GM18511 (cell line): ENCODE measurements around the gene DLG1.
"Not testable (repeated sequence)": the region's sequence is repeated elsewhere in the genome, so short reads cannot be mapped to it uniquely, and the experiment has no call there.

Experiments
- ATAC-seq: cut with Tn5 transposase; IDR thresholded peaks from one replicate; pipeline ENCODE4 v1.9.1; 2021; ENCODE audit warnings: mild to moderate bottlenecking, moderate library complexity; ENCODE audit not compliant: unreplicated experiment

The DLG1 gene

GRCh38 chr3:197216914-197217313 lies 81.5 kb downstream of the DLG1 start:
- ATAC-seq = no peak

GRCh38 chr3:197216169-197216860 lies 82.1 kb downstream of the DLG1 start:
- ATAC-seq = no peak

DNA sequence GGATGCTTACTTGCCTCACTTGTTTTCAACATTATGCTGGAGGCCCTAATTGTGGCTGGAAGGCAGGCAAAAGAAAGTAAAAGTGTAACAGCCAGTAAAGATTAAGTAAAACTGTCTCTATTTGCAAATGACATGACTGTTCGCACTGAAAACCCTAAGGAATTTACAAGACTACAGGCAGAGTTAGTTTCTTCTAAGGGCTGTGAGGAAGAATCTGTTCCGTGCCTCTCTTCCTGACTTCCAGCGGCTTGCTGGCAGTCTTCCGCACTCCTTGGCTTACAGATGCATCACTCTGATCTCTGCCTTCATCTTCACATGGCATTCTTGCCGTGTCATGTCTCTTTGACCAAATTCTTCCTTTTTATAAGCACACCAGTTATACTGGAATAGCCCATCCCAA lies 86.1 kb downstream of the DLG1 start:
- ATAC-seq = no peak

- not testable (repeated sequence) for ATAC-seq
Measured at GRCh38 chr3:197211698-197212097, 86.7 kb downstream of the DLG1 start.

DNA sequence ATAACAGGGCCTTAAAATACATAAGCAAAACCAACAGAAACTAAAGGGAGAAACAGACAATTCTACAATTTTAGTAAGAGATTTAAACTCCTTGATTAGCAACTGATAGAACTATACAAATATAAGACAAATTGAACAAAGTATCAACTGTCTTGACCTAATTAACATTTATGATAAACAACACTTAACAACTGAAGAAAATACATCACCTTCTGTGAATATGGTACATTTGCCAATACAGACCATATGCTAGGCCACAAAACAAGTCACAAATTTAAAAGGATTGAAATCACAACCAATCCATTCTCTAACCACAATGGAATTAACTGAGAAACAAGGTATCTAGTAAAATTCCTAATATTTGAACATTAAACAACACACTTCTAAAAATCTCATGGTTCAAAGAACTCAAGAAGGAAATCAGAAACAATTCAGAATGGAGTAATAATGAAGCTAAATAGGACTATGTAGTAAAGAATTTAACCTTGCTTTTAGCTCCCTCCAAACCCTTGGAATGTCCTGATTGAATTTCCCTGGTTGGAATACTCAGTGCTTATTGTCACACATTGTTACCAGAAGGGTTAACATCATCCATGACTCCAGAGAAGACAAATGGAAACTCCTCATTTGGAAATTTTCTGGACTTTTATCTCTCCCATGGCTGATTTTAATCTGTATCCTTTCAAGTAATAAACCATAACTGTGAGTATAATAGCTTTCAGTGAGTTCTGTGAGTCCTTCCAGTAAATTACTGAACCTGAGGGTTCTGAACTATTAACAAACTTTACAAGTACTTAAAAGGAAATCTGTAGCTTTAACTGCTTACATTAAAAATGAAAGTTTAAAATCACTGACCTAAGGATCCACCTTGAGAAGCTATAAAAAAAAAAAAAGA lies 88.8 kb downstream of the DLG1 start:
- ATAC-seq = no peak

GRCh38 chr3:197206913-197207312 lies 91.5 kb downstream of the DLG1 start:
- no peak for ATAC-seq

GRCh38 chr3:197205675-197206074 lies 92.7 kb downstream of the DLG1 start:
- no peak for ATAC-seq

DNA sequence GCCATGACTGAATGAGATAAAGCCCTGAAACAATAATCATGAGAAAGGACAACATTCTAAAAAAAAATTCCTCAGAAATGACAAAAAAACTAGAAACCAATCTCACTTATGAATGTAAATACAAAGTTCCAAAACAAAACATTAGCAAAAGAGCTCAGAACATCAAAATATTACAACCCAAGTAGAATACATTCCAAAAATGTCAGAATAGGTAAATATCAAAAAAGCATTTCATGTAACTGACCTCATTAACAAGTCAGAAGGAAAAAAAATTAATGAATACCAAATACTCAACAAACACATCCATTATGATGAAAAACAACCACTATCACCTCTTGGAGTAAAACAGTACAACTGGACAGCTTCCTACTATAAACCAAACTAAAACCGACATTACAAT lies 93.1 kb downstream of the DLG1 start:
- no peak for ATAC-seq

DNA sequence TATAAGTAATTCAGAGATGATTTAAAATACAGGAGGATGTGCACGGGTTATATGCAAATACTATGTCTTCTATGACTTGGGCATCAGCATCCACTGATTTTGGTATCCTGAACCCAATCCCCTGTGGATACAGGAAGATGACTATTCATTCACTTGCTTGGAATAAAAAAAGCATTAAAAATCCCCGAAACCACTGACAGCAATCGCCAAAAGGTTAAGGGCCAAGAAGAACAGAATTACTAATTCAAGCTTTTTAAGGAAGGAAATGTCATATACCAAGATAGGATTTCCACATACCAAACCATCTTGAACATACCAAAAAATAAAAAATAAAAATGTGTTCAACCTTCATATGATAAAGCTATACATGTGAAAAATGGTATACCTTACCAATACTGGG lies 93.7 kb downstream of the DLG1 start:
- no peak for ATAC-seq

DNA sequence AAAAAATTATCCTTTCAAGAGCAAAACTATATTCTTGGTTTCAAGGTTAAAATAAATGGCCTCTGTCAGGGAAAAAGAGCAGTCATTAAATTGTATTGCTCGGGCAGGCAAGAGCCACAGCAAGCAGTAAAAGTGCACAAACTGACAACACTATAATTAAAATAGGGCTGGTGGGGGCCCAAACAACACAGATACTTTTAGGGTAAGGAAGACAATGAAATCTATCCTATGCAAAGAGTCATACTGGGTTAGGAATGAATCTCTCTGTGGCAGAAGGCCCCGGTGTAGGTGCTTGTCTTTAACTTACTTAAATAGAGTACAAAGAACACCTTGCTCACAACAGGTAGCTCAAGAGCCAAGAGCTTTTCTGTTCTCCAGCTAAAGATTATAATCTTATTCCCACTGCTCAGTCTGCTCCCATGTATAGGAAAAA lies 94.7 kb downstream of the DLG1 start:
- no peak for ATAC-seq

GRCh38 chr3:197202694-197203093 lies 95.7 kb downstream of the DLG1 start:
- no peak for ATAC-seq

- no peak for ATAC-seq
Measured at GRCh38 chr3:197201791-197202452, 96.5 kb downstream of the DLG1 start.

DNA sequence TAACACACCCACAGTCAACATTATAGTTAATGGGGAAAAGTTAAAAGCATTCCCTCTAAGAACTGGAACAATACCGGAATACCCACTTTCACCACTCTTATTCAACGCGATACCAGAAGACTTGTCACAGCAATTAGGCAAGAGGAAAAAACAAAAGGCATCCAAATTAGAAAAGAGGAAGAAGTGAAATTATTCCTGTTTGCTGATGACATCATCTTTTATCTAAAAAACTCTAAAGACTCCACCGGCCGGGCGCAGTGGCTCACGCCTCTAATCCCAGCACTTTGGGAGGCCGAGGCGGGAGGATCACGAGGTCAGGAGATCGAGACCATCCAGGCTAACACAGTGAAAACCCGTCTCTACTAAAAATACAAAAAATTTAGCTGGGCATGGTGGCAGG lies 97.6 kb downstream of the DLG1 start:
- not testable (repeated sequence) for ATAC-seq

- no peak for ATAC-seq
Measured at GRCh38 chr3:197197334-197197733, 101.1 kb downstream of the DLG1 start.

- ATAC-seq = no peak
Measured at GRCh38 chr3:197196192-197196591, 102.2 kb downstream of the DLG1 start.

GRCh38 chr3:197195326-197195725 lies 103.1 kb downstream of the DLG1 start:
- ATAC-seq = no peak

GRCh38 chr3:197193759-197194158 lies 104.7 kb downstream of the DLG1 start:
- ATAC-seq = not testable (repeated sequence)

- ATAC-seq = no peak
Measured at GRCh38 chr3:197191897-197192296, 106.5 kb downstream of the DLG1 start.

DNA sequence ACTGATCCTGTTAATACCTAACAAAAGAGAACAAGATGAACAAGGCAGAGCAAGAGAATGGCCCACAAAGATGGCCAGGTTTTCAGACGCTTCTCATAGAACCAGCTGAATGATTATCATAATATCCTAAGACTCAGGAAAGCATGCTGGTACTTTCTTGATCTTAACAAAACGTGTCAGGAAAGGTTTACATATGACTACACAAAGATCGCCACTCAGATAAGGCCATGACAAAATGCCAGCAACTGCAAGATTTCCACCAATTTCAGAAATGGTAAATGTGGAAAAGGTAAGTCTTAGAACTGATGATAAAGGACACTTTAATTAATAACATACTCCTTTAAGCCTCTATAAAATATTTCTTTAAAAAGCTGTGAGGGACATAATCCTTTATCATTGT lies 108.8 kb downstream of the DLG1 start:
- no peak for ATAC-seq

- ATAC-seq = no peak
Measured at GRCh38 chr3:197188963-197189362, 109.4 kb downstream of the DLG1 start.

DNA sequence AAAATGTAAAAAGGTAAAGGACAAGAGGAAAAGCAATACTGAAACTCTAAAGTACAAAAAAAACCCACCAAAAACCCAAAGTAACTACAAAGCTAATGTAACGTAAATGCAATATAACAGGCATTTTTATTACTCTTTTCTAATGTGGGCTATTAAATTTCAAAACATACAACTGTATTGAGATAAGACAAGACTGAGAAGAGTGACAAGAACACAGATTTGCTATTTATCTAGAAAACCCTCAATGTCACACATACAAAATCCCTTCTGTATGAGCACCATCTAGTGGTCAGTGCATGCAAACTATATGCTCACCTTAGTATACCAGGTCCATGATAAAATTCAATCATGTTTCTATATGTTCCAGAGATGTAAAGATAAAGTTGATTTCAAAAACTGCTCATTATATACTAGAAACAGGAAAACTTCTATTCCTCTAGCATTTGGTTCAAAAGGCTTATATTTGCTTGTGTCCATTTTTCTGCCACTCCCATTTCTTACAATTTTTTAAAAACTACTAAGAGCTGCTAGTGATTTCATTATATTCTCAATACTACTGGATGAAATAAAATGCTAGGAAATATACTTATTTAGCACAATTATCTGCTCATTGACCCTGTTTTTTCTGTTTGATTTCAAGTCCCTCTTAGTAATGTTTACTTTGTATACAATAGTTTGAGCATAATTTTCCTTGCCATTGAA lies 111.4 kb downstream of the DLG1 start:
- ATAC-seq = no peak
